Measurements from ENCODE around the gene DNASE2B. TPM values are rescaled to one million over a fixed set of nuclear protein-coding genes. Genes with fewer than 3 reads are reported as not detected.

The DNASE2B gene
- polyA plus RNA-seq, 3 donors = 0.07 TPM; not detected in 2

DNA sequence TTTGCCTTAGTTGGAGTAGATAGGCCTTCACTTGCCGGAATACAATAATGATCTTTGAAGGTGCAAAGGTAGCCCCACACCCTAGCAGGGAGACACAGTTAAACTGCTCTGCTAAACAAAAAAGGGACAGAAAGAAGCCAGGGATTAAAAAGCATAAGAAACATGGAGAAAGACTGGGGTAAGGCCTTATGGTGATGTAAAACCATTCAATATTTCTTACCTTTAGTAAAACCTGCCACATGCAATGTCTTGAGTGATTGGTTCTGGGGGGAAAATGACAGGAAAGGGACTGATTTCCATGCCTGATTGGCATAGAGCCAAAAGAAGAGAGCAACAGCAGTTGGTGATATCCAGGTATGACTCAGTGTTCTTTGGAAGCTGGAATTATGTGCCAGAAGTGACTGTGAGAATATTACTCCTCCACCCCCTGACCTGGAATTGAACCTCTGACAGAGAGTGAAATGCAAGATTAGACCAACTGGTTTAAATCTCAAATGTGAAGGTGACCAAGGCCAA is 8.1 kb downstream of the DNASE2B start:
- H3K27ac ChIP-seq (ENCODE audit: low read depth, low read length) = no peak overlapping the region
- 96 to 100% (median 100%) methylated on average over 1 of the region's 1 CpG for WGBS, 3 donors

GRCh38 chr1:84407524-84407923 is 9.2 kb downstream of the DNASE2B start:
- no peak overlapping the region for H3K27ac ChIP-seq (ENCODE audit: low read depth, low read length)
- WGBS, 3 donors = 49 to 65% (median 50%) methylated on average over 1 of the region's 1 CpG

GRCh38 chr1:84407958-84408422 is 9.7 kb downstream of the DNASE2B start:
- no peak overlapping the region for H3K27ac ChIP-seq (ENCODE audit: low read depth, low read length)
- 91 to 94% (median 93%) methylated on average over 2 of the region's 2 CpGs for WGBS, 3 donors

DNA sequence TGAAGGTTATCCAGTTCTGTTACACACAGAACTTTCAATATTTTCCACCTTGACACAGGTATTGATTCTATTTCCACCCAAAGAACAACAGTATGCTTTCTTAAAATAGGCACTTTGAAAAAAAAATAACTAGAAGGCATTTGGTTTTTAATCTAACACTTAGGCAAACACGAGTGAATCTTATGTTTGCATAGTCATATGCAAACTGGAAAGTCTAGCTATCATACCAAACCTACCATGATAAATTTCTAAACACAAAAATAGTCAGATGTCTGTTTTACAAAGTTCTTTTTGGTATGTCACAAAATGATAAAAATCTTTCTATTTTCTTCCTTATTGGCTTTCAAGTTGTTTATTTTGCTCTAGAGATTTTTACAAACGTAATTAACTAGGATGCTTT is 11.6 kb downstream of the DNASE2B start:
- 17 to 60% (median 52%) methylated on average over 2 of the region's 2 CpGs for WGBS, 3 donors

DNA sequence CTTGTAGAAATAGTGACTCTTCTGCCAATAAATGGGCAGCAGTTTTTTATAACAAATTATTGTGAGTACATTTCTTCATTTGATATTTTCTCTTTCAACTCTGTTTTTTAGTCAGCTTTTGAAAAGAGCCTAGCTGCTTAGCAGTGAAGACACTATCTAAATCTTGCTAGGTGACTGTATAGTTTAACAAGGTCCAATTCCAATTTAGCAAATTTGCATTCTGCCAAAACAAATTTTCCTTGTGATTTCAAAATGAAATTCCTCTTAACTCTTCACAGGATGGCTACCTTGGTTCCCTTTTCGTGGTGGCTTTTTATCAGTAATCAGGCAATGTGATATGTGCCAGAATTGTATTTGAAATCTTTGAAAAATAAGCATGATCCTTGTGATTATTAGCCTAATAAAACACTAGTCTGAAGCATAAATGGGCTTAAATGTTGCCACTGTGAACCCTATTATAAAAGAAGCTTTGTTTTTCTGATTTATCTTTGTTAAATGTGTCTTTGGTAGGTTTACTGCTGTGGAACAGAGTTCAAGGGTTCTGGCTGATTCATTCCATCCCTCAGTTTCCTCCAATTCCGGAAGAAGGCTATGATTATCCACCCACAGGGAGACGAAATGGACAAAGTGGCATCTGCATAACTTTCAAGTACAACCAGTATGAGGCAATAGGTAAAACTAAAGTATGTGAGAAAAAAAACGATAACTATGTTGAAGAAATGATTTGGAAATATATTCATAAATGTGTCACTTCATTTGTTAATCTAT is 12.2 kb downstream of the DNASE2B start:
- WGBS, 3 donors = 40 to 60% (median 55%) methylated on average over 4 of the region's 4 CpGs
- no peak overlapping the region for H3K27ac ChIP-seq (ENCODE audit: low read depth, low read length)

More for the DNA sequence above, 11.6 kb downstream of the DNASE2B start:
- H3K27ac ChIP-seq (ENCODE audit: low read depth, low read length) = no peak overlapping the region

- WGBS, 3 donors = 71 to 84% (median 82%) methylated on average over 7 of the region's 7 CpGs
- no peak overlapping the region for H3K27ac ChIP-seq (ENCODE audit: low read depth, low read length)
These were observed 14.1 kb downstream of the DNASE2B start for GRCh38 chr1:84412316-84412942.

GRCh38 chr1:84415396-84415795 is 17.1 kb downstream of the DNASE2B start:
- WGBS, 3 donors = 69 to 74% (median 71%) methylated on average over 2 of the region's 2 CpGs
- no peak overlapping the region for H3K27ac ChIP-seq (ENCODE audit: low read depth, low read length)

- H3K27ac ChIP-seq (ENCODE audit: low read depth, low read length) = no peak overlapping the region
These were observed 24.6 kb downstream of the DNASE2B start for GRCh38 chr1:84422909-84423308.

- no peak overlapping the region for H3K27ac ChIP-seq (ENCODE audit: low read depth, low read length)
These were observed 26.3 kb downstream of the DNASE2B start for GRCh38 chr1:84424513-84425149.

GRCh38 chr1:84425150-84425896 is 27.0 kb downstream of the DNASE2B start:
- WGBS, 3 donors = 33 to 46% (median 44%) methylated on average over 5 of the region's 5 CpGs
- H3K27ac ChIP-seq (ENCODE audit: low read depth, low read length) = no peak overlapping the region

More at GRCh38 chr1:84424513-84425149, 26.3 kb downstream of the DNASE2B start:
- WGBS, 3 donors = 82 to 91% (median 86%) methylated on average over 6 of the region's 6 CpGs

DNA sequence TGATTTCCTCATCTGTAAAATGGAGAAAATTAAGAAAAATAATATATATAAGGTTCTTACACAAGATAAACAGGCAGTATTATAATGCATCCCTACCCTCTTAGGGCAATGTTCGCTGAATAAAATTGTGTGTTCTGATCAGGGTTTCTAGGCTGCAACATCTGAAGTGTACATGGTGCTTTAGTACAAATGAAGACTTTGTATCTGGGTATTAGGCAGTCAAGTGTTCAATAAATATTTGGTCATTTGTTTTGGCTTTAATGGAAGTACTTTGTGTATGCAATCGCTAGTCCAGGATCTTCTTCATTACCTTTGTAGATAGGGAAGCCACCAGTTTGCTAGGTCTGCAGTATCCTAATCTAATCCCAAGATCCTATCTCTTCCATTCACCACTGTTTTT is 28.1 kb downstream of the DNASE2B start:
- H3K27ac ChIP-seq (ENCODE audit: low read depth, low read length) = no peak overlapping the region
- WGBS, 3 donors = 79 to 95% (median 92%) methylated on average over 2 of the region's 2 CpGs

- 82 to 88% (median 87%) methylated on average over 6 of the region's 6 CpGs for WGBS, 3 donors
These were observed 29.2 kb downstream of the DNASE2B start for GRCh38 chr1:84427250-84428188.

GRCh38 chr1:84428235-84428634 is 30.0 kb downstream of the DNASE2B start:
- 85 to 91% (median 90%) methylated on average over 5 of the region's 5 CpGs for WGBS, 3 donors
- no peak overlapping the region for H3K27ac ChIP-seq (ENCODE audit: low read depth, low read length)

More at GRCh38 chr1:84427250-84428188, 29.2 kb downstream of the DNASE2B start:
- H3K27ac ChIP-seq (ENCODE audit: low read depth, low read length) = no peak overlapping the region

DNA sequence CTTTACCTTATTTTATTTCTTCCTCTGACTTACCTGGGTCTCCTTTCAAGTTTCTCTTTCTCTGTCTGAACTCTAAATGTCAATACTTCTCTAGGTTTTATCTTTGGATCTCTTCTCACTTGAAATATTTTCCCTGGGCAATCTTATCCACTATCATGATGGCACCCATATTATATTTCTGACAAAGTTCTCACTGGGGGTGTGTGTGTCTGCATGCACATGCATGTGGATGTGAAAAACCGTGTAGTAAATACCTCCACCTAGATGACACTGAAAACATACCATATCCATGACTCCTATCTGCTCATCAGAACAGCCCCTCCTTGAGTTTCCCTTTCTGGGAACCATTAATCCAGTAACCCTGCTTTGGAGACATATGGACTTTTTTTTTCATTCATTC is 30.9 kb downstream of the DNASE2B start:
- WGBS, 3 donors = 90 to 94% (median 93%) methylated on average over 1 of the region's 1 CpG
- H3K27ac ChIP-seq (ENCODE audit: low read depth, low read length) = no peak overlapping the region

DNA sequence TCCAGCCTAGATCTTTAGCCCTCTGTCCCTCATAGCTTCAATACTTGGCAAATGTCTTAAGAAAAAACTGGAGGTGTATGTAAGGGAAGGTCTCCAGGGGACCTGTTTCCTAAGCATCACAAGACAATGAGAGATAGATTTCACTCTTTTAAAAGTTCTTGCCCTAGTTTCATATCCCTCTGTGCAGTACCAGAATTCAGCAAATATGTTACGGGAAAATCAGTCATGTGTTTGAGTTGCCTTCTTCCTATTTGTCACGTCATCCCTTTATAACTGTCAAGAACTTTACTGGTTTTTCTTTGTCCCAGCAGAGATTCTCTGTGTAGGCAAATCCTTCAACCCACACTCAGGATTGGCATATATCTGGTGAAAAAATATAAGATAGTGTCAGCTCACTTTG is 32.3 kb downstream of the DNASE2B start:
- H3K27ac ChIP-seq (ENCODE audit: low read depth, low read length) = no peak overlapping the region
- WGBS, 3 donors = 67 to 95% (median 75%) methylated on average over 2 of the region's 2 CpGs

- no peak overlapping the region for H3K27ac ChIP-seq (ENCODE audit: low read depth, low read length)
- WGBS, 3 donors = 7 to 16% (median 9%) methylated on average over 11 of the region's 11 CpGs
These were observed 35.2 kb downstream of the DNASE2B start for GRCh38 chr1:84433258-84434080.
